SK-N-SH (cell line): ENCODE data around the gene ASTN2. TPM values are rescaled to one million over a fixed set of nuclear protein-coding genes. Genes with fewer than 3 reads are reported as not detected.

Source experiments
- CTCF ChIA-PET: fragments of 300-600, 350-600 bp; formaldehyde crosslinking; extraction: SDS; loops from one replicate; lab custom pipeline; 2021; lab: Yijun Ruan, JAX
- POLR2A ChIA-PET: fragments of 350-600 bp; sonication (Branson Sonifier 250); formaldehyde crosslinking; extraction: SDS; loops from one replicate; lab custom pipeline; 2020; ENCODE audit warnings: antibody characterized with exemption, inconsistent platforms; lab: Yijun Ruan, JAX
- DNase-seq: peaks from one replicate; pipeline ENCODE4 v3.0.0; 2012
- H2AFZ ChIP-seq: fragments of 200-600 bp; sonication (generic); 2 replicates; pipeline ENCODE4 v1.8.1; 2016; ENCODE audit warnings: antibody characterized with exemption, mild to moderate bottlenecking, low read depth
- H3F3A ChIP-seq: fragments of 200-600 bp; sonication (generic); replicated peaks from 2 replicates; pipeline ENCODE3; 2016; ENCODE audit warnings: antibody characterized with exemption, mild to moderate bottlenecking; ENCODE audit not compliant: insufficient read depth
- H3K27ac ChIP-seq, 2 experiments: fragments of 200-500 bp in 1 of 2; fragments of 200-600 bp in 1 of 2; sonication (Bioruptor generic) in 1 of 2; sonication (generic), shearing (Covaris generic) in 1 of 2; 2 replicates each; pipeline versions ENCODE4 v1.5.1 to v1.6.1; 2014 to 2016; ENCODE audit warnings: low read depth in 2 of 2, inconsistent platforms in 1 of 2, low read length in 1 of 2, mild to moderate bottlenecking in 1 of 2, mixed read lengths in 1 of 2
- H3K27me3 ChIP-seq: fragments of 200-600 bp; sonication (generic), shearing (Covaris generic); 2 replicates; pipeline ENCODE4 v1.6.1; 2016; ENCODE audit warnings: mixed run types; ENCODE audit not compliant: insufficient read depth
- H3K36me3 ChIP-seq, 2 experiments: fragments of 200-500 bp in 1 of 2; fragments of 200-600 bp in 1 of 2; sonication (Bioruptor generic) in 1 of 2; sonication (generic) in 1 of 2; replicated peaks in 1 of 2; 2 replicates each; pipeline versions ENCODE3 to v1.5.1; 2014 to 2016; ENCODE audit warnings: low read length in 1 of 2, mild to moderate bottlenecking in 1 of 2; ENCODE audit not compliant: insufficient read depth in 2 of 2, control insufficient read depth in 1 of 2
- H3K4me1 ChIP-seq, 2 experiments: fragments of 200-500 bp in 1 of 2; fragments of 200-600 bp in 1 of 2; sonication (Bioruptor generic) in 1 of 2; sonication (generic), shearing (Covaris generic) in 1 of 2; 2 replicates each; pipeline versions ENCODE4 v1.5.1 to v1.6.1; 2014 to 2016; ENCODE audit warnings: low read depth in 1 of 2, low read length in 1 of 2, mixed run types in 1 of 2; ENCODE audit not compliant: insufficient read depth in 2 of 2, control insufficient read depth in 1 of 2
- H3K4me2 ChIP-seq: fragments of 200-600 bp; sonication (generic), shearing (Covaris generic); 2 replicates; pipeline ENCODE4 v1.6.1; 2017; ENCODE audit warnings: mixed run types
- H3K4me3 ChIP-seq, 2 experiments: fragments of 200-500 bp in 1 of 2; fragments of 200-600 bp in 1 of 2; sonication (Bioruptor generic) in 1 of 2; sonication (generic), shearing (Covaris generic) in 1 of 2; 2 replicates each; pipeline versions ENCODE4 v1.5.1 to v1.8.1; 2014 to 2016; ENCODE audit warnings: low read depth in 2 of 2, inconsistent platforms in 1 of 2, low read length in 1 of 2, mild to moderate bottlenecking in 1 of 2, mixed read lengths in 1 of 2, moderate library complexity in 1 of 2
- H3K79me2 ChIP-seq: fragments of 200-600 bp; sonication (generic); 2 replicates; pipeline ENCODE4 v1.8.1; 2017; ENCODE audit warnings: mild to moderate bottlenecking; ENCODE audit not compliant: insufficient read depth
- H3K9ac ChIP-seq: fragments of 200-600 bp; sonication (generic); 2 replicates; pipeline ENCODE4 v1.6.1; 2017; ENCODE audit warnings: mixed run types
- H3K9me2 ChIP-seq: fragments of 200-600 bp; sonication (generic); 2 replicates; pipeline ENCODE4 v1.6.1; 2017; ENCODE audit warnings: mixed run types
- H3K9me3 ChIP-seq: fragments of 200-600 bp; sonication (generic); 2 replicates; pipeline ENCODE4 v1.6.1; 2017; ENCODE audit warnings: mixed run types, mild to moderate bottlenecking, moderate library complexity
- H4K20me1 ChIP-seq: fragments of 200-600 bp; sonication (generic); 2 replicates; pipeline ENCODE4 v1.6.1; 2017; ENCODE audit warnings: mild to moderate bottlenecking, mixed run types; ENCODE audit not compliant: insufficient read depth
- CHD2 ChIP-seq: fragments of 150-350 bp; IDR thresholded peaks from 2 replicates; pipeline ENCODE4 v1.6.1; 2018; ENCODE audit warnings: low read length; ENCODE audit not compliant: partially characterized antibody
- CTCF ChIP-seq: fragments of 200-600 bp; sonication (generic); IDR thresholded peaks from 2 replicates; pipeline ENCODE4 v1.6.1; 2017; ENCODE audit warnings: antibody characterized with exemption, mild to moderate bottlenecking, moderate library complexity
- ELF1 ChIP-seq: IDR thresholded peaks from 2 replicates; pipeline ENCODE4 v1.4.0; 2012
- EP300 ChIP-seq, 2 experiments: IDR thresholded peaks; 2 replicates each; pipeline versions ENCODE4 v1.4.0 to v1.6.1; 2012; ENCODE audit warnings: borderline replicate concordance in 1 of 2, low read depth in 1 of 2, low read length in 1 of 2
- FOXJ3 ChIP-seq: sonication (generic); formaldehyde crosslinking; IDR thresholded peaks from 2 replicates; pipeline ENCODE4 v1.5.1; 2020; ENCODE audit warnings: mild to moderate bottlenecking, missing genetic modification reagents
- FOXM1 ChIP-seq: IDR thresholded peaks from 2 replicates; pipeline ENCODE4 v1.4.0; 2012; ENCODE audit warnings: low read depth, mild to moderate bottlenecking
- GATA2 ChIP-seq: sonication (generic); formaldehyde crosslinking; IDR thresholded peaks from 2 replicates; pipeline ENCODE4 v1.5.0; 2020; ENCODE audit warnings: mild to moderate bottlenecking, missing genetic modification reagents
- IRF3 ChIP-seq: fragments of 150-350 bp; IDR thresholded peaks from 2 replicates; pipeline ENCODE4 v1.6.1; 2016; ENCODE audit warnings: mild to moderate bottlenecking, low read depth, low read length
- MAX ChIP-seq: IDR thresholded peaks from 2 replicates; pipeline ENCODE4 v1.4.0; 2012; ENCODE audit warnings: low read depth
- MXI1 ChIP-seq: IDR thresholded peaks from 2 replicates; pipeline ENCODE4 v1.6.1; 2012; ENCODE audit warnings: mild to moderate bottlenecking, low read depth, low read length, improper control_type of control experiment
- NRF1 ChIP-seq: IDR thresholded peaks from 2 replicates; pipeline ENCODE4 v1.6.1; 2012; ENCODE audit warnings: low read depth, mild to moderate bottlenecking, low read length
- RAD21 ChIP-seq: IDR thresholded peaks from 2 replicates; pipeline ENCODE4 v1.6.1; 2012; ENCODE audit warnings: mild to moderate bottlenecking, low read length
- RCOR1 ChIP-seq: fragments of 150-350 bp; IDR thresholded peaks from 2 replicates; pipeline ENCODE4 v1.6.1; 2017; ENCODE audit warnings: antibody characterized with exemption, low read length
- RXRA ChIP-seq: IDR thresholded peaks from 2 replicates; pipeline ENCODE4 v1.4.0; 2012; ENCODE audit warnings: low read depth, mild to moderate bottlenecking, borderline replicate concordance
- SMC3 ChIP-seq: IDR thresholded peaks from 2 replicates; pipeline ENCODE4 v1.6.1; 2012; ENCODE audit warnings: low read depth, low read length, improper control_type of control experiment
- TCF12 ChIP-seq: IDR thresholded peaks from 2 replicates; pipeline ENCODE4 v1.4.0; 2012
- TEAD4 ChIP-seq: IDR thresholded peaks from 2 replicates; pipeline ENCODE4 v1.4.0; 2012; ENCODE audit warnings: mild to moderate bottlenecking, borderline replicate concordance; ENCODE audit not compliant: insufficient read depth
- YY1 ChIP-seq: IDR thresholded peaks from 2 replicates; pipeline ENCODE4 v1.4.0; 2012; ENCODE audit warnings: low read depth, mild to moderate bottlenecking
- WGBS: methylation state at CpG from one replicate; pipeline ENCODE4 v1.1.6; 2017; ENCODE audit warnings: low lambda C conversion rate; 5-methylcytosine and 5-hydroxymethylcytosine counted together
- polyA plus RNA-seq, 3 experiments: library from polyadenylated mRNA; depleted of rRNA; stranded (reverse); fragments of >200 nt; gene quantifications; 2 replicates each; pipeline ENCODE4 v1.2.3, GENCODE V29; 2012

The ASTN2 gene
- polyA plus RNA-seq, 1 of the 3 experiments (the other 2 are of a cell fraction) = 6.6 TPM

DNA sequence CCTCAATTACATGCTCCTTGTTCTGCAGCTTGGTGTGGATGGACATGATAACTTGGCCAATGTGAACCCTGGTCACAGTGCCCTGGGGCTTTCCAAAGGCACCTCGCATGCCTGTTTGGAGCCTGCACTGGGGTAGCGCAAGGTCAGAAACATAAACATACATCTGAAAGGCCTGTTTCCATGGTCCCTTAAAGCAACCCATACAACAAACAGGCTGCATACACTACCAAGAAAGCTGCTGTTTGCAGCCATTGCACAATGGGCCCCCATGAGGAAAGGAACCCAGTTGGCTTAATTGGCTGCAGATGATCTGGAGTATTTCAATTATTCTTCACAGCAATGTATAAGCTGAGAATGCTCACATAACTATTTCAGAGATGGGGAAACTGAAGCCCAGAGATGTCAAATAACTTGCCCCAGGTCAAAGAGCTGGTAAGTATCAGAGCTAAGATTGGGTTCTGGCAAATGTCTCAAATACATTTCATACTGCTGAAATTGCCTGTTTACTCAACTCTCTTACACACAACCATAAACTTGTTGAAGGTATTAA, 233.9 kb downstream of the ASTN2 start:
- H3K27me3 ChIP-seq = no peaks in the 10 kb centered on the region
- no peak overlapping the region; a peak in 1 of 4 replicates for H3K4me3 ChIP-seq
- no peak overlapping the region for H3K4me2 ChIP-seq
- H3K36me3 ChIP-seq = no peaks in the 10 kb centered on the region
- H2AFZ ChIP-seq = no peak overlapping the region
- H3K9ac ChIP-seq = no peak overlapping the region
- H3K9me2 ChIP-seq = no peaks in the 10 kb centered on the region
- H4K20me1 ChIP-seq = no peaks in the 10 kb centered on the region
- CTCF ChIA-PET = interaction anchor here (1.0 to 1.4 kb wide), 2 partner anchors 11 to 231 kb away, joined by 3 to 4 read pairs; no protein-coding TSS in a partner anchor
- peaks cover 0 to 51% of the 10 kb centered on the region in 2 experiments; a peak in 2 of 4 replicates for H3K4me1 ChIP-seq
- TF ChIP-seq CTCF = no peak
- TF ChIP-seq IRF3 = no peak
- no peak for TF ChIP-seq RXRA
- no peak for TF ChIP-seq TCF12
- no peak for TF ChIP-seq NRF1
- H3K27ac ChIP-seq = peak overlapping the region in 1 of 2 experiments; percentile 58; a peak in 2 of 4 replicates
- no peaks in the 10 kb centered on the region for H3F3A ChIP-seq
- DNase-seq = no peak
- no peaks in the 10 kb centered on the region for H3K9me3 ChIP-seq
- POLR2A ChIA-PET = no interaction called here
- H3K79me2 ChIP-seq = no peaks in the 10 kb centered on the region
- 20% methylated on average over 1 of the region's 2 CpGs for WGBS

DNA sequence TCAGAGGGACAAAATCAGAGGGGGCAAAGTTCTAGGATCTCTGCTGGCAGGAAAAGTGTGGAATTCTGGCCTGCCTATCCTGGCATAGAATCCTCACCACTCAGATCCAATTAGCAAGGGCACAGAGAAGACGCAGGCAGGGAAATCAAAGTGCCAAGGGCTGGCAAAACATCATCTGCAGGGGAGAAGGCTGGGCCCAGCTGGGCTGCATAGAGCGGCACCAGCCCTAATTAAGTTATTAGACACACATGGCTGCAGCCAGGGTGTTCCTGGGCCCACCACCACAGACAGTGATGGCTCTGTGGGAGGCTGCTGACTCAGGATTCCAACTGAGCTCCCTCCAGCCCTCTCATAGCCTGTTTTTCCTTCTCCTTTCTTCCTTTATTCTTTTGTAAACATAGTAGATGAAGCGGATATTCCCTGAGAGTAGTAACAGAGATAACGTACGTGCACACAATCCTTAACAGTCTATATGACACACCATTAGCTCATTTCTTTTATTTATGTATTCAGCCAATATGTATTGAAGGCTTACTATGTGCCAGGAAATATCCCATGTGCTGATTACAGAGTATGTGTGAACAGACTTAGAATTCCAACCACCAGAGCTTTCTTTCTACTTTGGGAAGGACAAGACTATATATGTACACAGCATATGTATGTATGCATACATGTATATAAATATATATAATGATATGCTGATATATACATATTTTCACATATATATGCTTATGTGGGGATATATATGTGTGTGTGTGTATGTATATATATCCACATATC, 236.1 kb downstream of the ASTN2 start:
- Histone ChIP-seq H3K4me1 (peaks cover 0 to 32% of the 10 kb centered on the region in 2 experiments; a peak in 2 of 4 replicates), H3K9ac (no peak overlapping the region), H3K9me2 (no peaks in the 10 kb centered on the region), H3K36me3 (no peaks in the 10 kb centered on the region), H3K4me2 (no peak overlapping the region), H3F3A (no peaks in the 10 kb centered on the region), H3K4me3 (no peak overlapping the region), H3K27me3 (no peaks in the 10 kb centered on the region), H4K20me1 (no peaks in the 10 kb centered on the region), H2AFZ (no peak overlapping the region), H3K27ac (peak overlapping the region in 1 of 2 experiments; percentile 95; a peak in 2 of 4 replicates), H3K79me2 (no peaks in the 10 kb centered on the region), H3K9me3 (no peaks in the 10 kb centered on the region)
- CTCF ChIA-PET = interaction anchor here (1.1 to 1.3 kb wide), 3 partner anchors 10 to 233 kb away, joined by 3 to 4 read pairs (median 4); no protein-coding TSS in a partner anchor
- TF ChIP-seq FOXM1 (no peak), RAD21 (peak; percentile 4), MXI1 (peak; percentile 63; the same call in 1 of the 2 replicates), CHD2 (peak; percentile 56), SMC3 (no peak), RCOR1 (peak; percentile 55; the same call in 1 of the 2 replicates), IRF3 (no peak), EP300 (IDR thresholded peaks at IDR 0.05; ENCODE audit: borderline replicate concordance in 1 of 2, low read depth in 1 of 2, low read length in 1 of 2) (peak in 1 of 2 experiments; percentile 86; a peak in 2 of 4 replicates), NRF1 (no peak), CTCF (no peak), TCF12 (peak; percentile 33; the same call in 1 of the 2 replicates), ELF1 (no peak), MAX (no peak), TEAD4 (no peak), GATA2 (peak; percentile 51), FOXJ3 (CRISPR knock-in tag) (peak; percentile 59; the same call in 1 of the 2 replicates), YY1 (no peak)
- peak; percentile 70 for DNase-seq
- POLR2A ChIA-PET = interaction anchor here (1.2 kb wide), 2 partner anchors 17 to 98 kb away, joined by 3 to 4 read pairs; no protein-coding TSS in a partner anchor
- 14% methylated on average over 5 of the region's 5 CpGs for WGBS
